ENCODE data around the gene KIF16B.

- TF ChIP-seq, protein P1, sequence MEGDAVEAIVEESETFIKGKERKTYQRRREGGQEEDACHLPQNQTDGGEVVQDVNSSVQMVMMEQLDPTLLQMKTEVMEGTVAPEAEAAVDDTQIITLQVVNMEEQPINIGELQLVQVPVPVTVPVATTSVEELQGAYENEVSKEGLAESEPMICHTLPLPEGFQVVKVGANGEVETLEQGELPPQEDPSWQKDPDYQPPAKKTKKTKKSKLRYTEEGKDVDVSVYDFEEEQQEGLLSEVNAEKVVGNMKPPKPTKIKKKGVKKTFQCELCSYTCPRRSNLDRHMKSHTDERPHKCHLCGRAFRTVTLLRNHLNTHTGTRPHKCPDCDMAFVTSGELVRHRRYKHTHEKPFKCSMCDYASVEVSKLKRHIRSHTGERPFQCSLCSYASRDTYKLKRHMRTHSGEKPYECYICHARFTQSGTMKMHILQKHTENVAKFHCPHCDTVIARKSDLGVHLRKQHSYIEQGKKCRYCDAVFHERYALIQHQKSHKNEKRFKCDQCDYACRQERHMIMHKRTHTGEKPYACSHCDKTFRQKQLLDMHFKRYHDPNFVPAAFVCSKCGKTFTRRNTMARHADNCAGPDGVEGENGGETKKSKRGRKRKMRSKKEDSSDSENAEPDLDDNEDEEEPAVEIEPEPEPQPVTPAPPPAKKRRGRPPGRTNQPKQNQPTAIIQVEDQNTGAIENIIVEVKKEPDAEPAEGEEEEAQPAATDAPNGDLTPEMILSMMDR (conservative IDR thresholded peaks at IDR 0.05; ENCODE audit: low read depth, low read length), result no peak
- TF ChIP-seq EZH2 (IDR thresholded peaks at IDR 0.05; ENCODE audit: borderline replicate concordance, low read depth, low read length, poor library complexity, severe bottlenecking), result no peak
Observed at GRCh38 chr20:16587066-16587465, 13.8 kb upstream of the KIF16B start.
